NCI-H510A (cell line): ENCODE measurements around the gene KCNMB3.
"Not testable (repeated sequence)": the region's sequence is repeated elsewhere in the genome, so short reads cannot be mapped to it uniquely, and the experiment has no call there.

Source experiments
- DNase-seq: peaks from one replicate; lab custom pipeline; 2025; lab: John Stamatoyannopoulos, UW

The KCNMB3 gene

GRCh38 chr3:179250803-179251476, at the start of gene KCNMB3:
Gene KCNMB3, minus strand, starts transcription at chr3:179251114. Its CDS starts 124 bp downstream, at chr3:179250990.
- no peak for DNase-seq

- DNase-seq, result no peak
Observed at GRCh38 chr3:179299999-179300613, 49.2 kb upstream of the KCNMB3 start.

GRCh38 chr3:179299316-179299715, 48.4 kb upstream of the KCNMB3 start:
- no peak for DNase-seq

GRCh38 chr3:179297971-179298725, 47.2 kb upstream of the KCNMB3 start:
- DNase-seq, result no peak

GRCh38 chr3:179292450-179292849, 41.5 kb upstream of the KCNMB3 start:
- no peak for DNase-seq

- DNase-seq, result no peak
Observed at GRCh38 chr3:179289295-179289694, 38.4 kb upstream of the KCNMB3 start.

- no peak for DNase-seq
Observed at GRCh38 chr3:179288845-179289244, 37.9 kb upstream of the KCNMB3 start.

GRCh38 chr3:179286331-179286730, 35.4 kb upstream of the KCNMB3 start:
- DNase-seq, result no peak

- no peak for DNase-seq
Observed at GRCh38 chr3:179281825-179282224, 30.9 kb upstream of the KCNMB3 start.

- no peak for DNase-seq
Observed at GRCh38 chr3:179279837-179280236, 28.9 kb upstream of the KCNMB3 start.

- DNase-seq, result no peak
Observed at GRCh38 chr3:179278932-179279693, 28.2 kb upstream of the KCNMB3 start.

GRCh38 chr3:179278151-179278550, 27.2 kb upstream of the KCNMB3 start:
- no peak for DNase-seq

- DNase-seq, result no peak
Observed at GRCh38 chr3:179276743-179277142, 25.8 kb upstream of the KCNMB3 start.

GRCh38 chr3:179276001-179276400, 25.1 kb upstream of the KCNMB3 start:
- DNase-seq, result no peak

GRCh38 chr3:179274434-179274833, 23.5 kb upstream of the KCNMB3 start:
- DNase-seq, result not testable (repeated sequence)

- no peak for DNase-seq
Observed at GRCh38 chr3:179272385-179272784, 21.5 kb upstream of the KCNMB3 start.

GRCh38 chr3:179269152-179269707, 18.3 kb upstream of the KCNMB3 start:
- no peak for DNase-seq

GRCh38 chr3:179268400-179269051, 17.6 kb upstream of the KCNMB3 start:
- DNase-seq, result no peak

GRCh38 chr3:179266701-179267211, 15.8 kb upstream of the KCNMB3 start:
- DNase-seq, result no peak

GRCh38 chr3:179265875-179266274, 15.0 kb upstream of the KCNMB3 start:
- DNase-seq, result no peak

- DNase-seq, result no peak
Observed at GRCh38 chr3:179265092-179265491, 14.2 kb upstream of the KCNMB3 start.
